Psoas muscle (tissue), 8 donors: ENCODE results near the gene C19orf73. TPM values are rescaled to one million over a fixed set of nuclear protein-coding genes. Genes with fewer than 3 reads are reported as not detected.
A peak's percentile ranks its signal among the peaks of the same experiment; 100 is the strongest.

Source experiments
- ATAC-seq, 4 donors: fragments of 200-7000 bp; cut with Tn5 transposase; one replicate each; pipeline ENCODE4 v1.9.1; 2020; ENCODE audit warnings: moderate library complexity in 3 of 4, mild to moderate bottlenecking in 2 of 4
- DNase-seq, 2 donors: peaks; one replicate each; pipeline ENCODE4 v3.0.0-alpha.2; 2020
- H3K27ac ChIP-seq: fragments of 200-600 bp; one replicate; pipeline ENCODE4 v1.8.0; 2022
- H3K27me3 ChIP-seq, 3 donors: fragments of 200-600 bp in 1 of 3; one replicate each; pipeline versions ENCODE4 v1.6.1 to v1.8.0; 2013 to 2022; ENCODE audit warnings: low read length in 2 of 3, mild to moderate bottlenecking in 2 of 3, moderate library complexity in 1 of 3; ENCODE audit not compliant: insufficient read depth in 3 of 3
- H3K36me3 ChIP-seq, 2 donors: fragments of 200-600 bp in 1 of 2; one replicate each; pipeline versions ENCODE4 v1.6.1 to v1.8.0; 2013 to 2022; ENCODE audit warnings: low read depth in 1 of 2, mild to moderate bottlenecking in 1 of 2, moderate library complexity in 1 of 2; ENCODE audit not compliant: insufficient read depth in 1 of 2
- H3K4me1 ChIP-seq: fragments of 200-600 bp; one replicate; pipeline ENCODE4 v1.8.0; 2022
- H3K4me3 ChIP-seq: fragments of 200-600 bp; one replicate; pipeline ENCODE4 v1.8.0; 2022; ENCODE audit warnings: mild to moderate bottlenecking
- H3K9me3 ChIP-seq: fragments of 200-600 bp; one replicate; pipeline ENCODE4 v1.8.0; 2022
- WGBS, 3 donors: extraction: QIAGEN DNeasy Blood & Tissue Kit; methylation state at CpG; one replicate each; pipeline versions ENCODE4 v1.1.6 to v1.1.7; 2013; 5-methylcytosine and 5-hydroxymethylcytosine counted together
- intact Hi-C, 2 donors: fragments of 100-400 bp; cut with DNase I; formaldehyde crosslinking; loops; one replicate each; pipeline versions ENCODE4 v1.11.0 to v1.14.2; 2022
- polyA plus RNA-seq, 3 donors: library from polyadenylated mRNA; stranded (reverse); fragments of 200-250 nt; gene quantifications; one replicate each; pipeline ENCODE4 v1.2.3, GENCODE V29; 2013
- total RNA-seq, 4 donors: library from RNA; stranded (reverse); fragmentation: NEBNext Ultra II Directional in 2 of 4; extraction: Animal tissue kit (Norgen Biotek cat#: 25700) in 2 of 4; gene quantifications; one replicate each; pipeline versions ENCODE4 v1.2.1 to v1.2.4, GENCODE V29; 2021 to 2023
- TF ChIP-seq, protein P1 (sequence below): fragments of 200-600 bp; IDR thresholded peaks from one replicate; pipeline ENCODE4 v1.8.0; 2022; ENCODE audit warnings: antibody characterized with exemption
- donor health status: healthy with polysubstance abuse.
- donor health status: DM: no; HTN: no; CAD: no; lungs with moderate emphysema.
- donor health status: Bipolar disorder and iron deficiency.
- donor health status: healthy.
- donor health status: DM: yes; HTN: yes; CAD: no.
- donor health status: DM: no; HTN: no; CAD: no.
- donor health status: DM: no; HTN: no; CAD: no.
- donor health status: DM: yes; HTN: yes; CAD: no.

The C19orf73 gene
- total and polyA plus RNA-seq, 7 donors: 0.54 to 1.9 (median 1.6) TPM

DNA sequence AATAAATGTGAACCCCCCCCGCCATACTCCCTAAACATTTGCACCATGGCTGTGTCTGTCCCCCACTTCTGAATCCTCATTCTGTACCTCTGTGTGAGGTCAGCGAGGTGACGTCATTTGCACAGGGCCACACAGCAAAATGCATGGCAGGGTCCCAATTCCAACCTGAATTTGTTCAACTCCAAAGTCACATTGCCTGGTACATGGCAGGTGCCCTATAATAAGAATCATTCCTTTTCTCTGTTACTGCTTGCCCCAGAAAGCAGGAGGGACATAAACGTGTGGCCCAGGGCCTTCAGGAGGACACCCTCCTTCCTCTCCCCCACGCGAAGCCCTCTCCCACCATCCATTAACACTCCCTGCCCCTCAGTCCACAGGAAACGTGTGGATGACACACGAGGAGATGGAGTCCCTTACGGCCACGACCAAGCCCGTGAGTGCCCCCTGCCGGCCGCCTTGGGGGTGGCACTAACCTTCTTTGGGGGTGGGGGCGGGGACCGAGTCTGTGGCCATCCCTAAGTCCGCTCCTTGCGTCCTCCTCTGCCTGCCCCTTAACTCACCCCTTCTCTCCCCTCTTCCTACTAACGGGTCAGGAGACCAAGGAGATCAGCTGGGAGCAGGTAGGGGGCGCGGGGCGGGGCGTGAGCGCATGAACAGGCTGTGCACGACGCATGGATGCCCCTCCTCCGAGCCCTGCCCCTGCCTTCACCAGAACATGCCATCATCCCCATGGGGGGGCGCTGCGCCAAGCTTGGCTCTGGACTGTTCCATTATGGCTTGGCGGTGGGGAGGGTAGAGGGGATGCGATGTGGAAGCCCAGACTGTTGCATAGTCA is 26.8 kb upstream of the C19orf73 start:
- intact Hi-C loops: loop anchor here in 1 of 2 donors (1.0 kb wide), 1 partner anchor 47 kb away; no protein-coding TSS in a partner anchor
- DNase-seq (peak; percentile 83 to 90), ATAC-seq (peak; percentile 35 to 44 (median 39))
- no peaks in the 10 kb centered on the region for H3K27me3 ChIP-seq
- peak overlapping the region; percentile 43 for H3K4me3 ChIP-seq
- H3K36me3 ChIP-seq: no peaks in the 10 kb centered on the region
- 6 to 9% (median 8%) methylated on average over 29 to 30 of the region's 30 CpGs for WGBS, 3 donors
- TF ChIP-seq, protein P1, sequence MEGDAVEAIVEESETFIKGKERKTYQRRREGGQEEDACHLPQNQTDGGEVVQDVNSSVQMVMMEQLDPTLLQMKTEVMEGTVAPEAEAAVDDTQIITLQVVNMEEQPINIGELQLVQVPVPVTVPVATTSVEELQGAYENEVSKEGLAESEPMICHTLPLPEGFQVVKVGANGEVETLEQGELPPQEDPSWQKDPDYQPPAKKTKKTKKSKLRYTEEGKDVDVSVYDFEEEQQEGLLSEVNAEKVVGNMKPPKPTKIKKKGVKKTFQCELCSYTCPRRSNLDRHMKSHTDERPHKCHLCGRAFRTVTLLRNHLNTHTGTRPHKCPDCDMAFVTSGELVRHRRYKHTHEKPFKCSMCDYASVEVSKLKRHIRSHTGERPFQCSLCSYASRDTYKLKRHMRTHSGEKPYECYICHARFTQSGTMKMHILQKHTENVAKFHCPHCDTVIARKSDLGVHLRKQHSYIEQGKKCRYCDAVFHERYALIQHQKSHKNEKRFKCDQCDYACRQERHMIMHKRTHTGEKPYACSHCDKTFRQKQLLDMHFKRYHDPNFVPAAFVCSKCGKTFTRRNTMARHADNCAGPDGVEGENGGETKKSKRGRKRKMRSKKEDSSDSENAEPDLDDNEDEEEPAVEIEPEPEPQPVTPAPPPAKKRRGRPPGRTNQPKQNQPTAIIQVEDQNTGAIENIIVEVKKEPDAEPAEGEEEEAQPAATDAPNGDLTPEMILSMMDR: peak; percentile 88
- no peaks in the 10 kb centered on the region for H3K9me3 ChIP-seq
- no peak overlapping the region for H3K27ac ChIP-seq
- H3K4me1 ChIP-seq: peaks cover 19% of the 10 kb centered on the region

DNA sequence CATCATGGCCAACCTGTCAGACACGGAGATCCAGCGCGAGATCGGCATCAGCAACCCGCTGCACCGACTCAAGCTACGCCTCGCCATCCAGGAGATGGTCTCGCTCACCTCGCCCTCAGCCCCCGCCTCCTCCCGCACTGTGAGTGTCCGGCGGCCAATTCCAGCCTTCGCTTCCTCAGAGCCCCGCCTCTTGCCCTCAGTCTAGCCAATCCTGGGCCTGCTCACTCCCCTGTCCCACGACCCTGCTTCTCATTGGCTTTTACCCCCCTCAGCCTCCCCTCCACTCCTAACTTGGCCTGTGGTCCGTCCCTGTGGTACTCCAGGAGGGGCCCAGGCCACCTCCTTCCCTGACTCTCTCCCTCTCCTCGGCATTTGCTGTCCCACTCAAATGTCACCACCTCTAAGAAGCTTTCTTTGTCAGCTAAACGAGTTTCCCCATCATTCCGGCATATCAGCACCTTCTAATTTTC is 24.0 kb upstream of the C19orf73 start:
- intact Hi-C loops: loop anchor here in 1 of 2 donors (2.0 kb wide), 1 partner anchor 44 kb away; no protein-coding TSS in a partner anchor
- Histone ChIP-seq H3K4me1 (peaks cover 9% of the 10 kb centered on the region), H3K27ac (no peak overlapping the region), H3K9me3 (no peaks in the 10 kb centered on the region), H3K36me3 (no peaks in the 10 kb centered on the region), H3K4me3 (peak overlapping the region; percentile 67), H3K27me3 (no peaks in the 10 kb centered on the region)
- TF ChIP-seq, protein P1: no peak
- DNase-seq: peak; percentile 86 to 93
- 2 to 3% (median 3%) methylated on average over 20 to 21 of the region's 21 CpGs for WGBS, 3 donors
- ATAC-seq: peak; percentile 95 to 99 (median 96)

DNA sequence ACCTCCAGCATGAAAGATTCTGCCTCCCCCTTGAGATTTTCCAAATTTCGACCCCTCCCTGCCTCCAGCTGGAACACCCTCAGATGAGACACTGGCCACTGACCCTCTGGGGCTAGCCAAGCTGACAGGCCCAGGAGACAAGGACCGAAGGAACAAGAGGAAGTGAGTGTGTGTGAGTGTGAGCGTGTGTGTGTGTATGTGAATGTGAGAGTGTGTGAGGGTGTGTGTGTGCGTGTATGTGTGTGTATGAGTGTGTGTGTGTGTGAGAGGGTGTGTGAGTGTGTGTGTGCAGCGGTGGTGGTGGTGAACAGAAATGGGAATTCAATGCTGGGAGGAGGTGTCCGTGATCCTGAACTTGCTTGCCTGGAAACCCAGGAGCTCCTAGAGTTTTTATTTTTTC is 22.4 kb upstream of the C19orf73 start:
- DNase-seq (no peak), ATAC-seq (no peak)
- Histone ChIP-seq H3K36me3 (no peaks in the 10 kb centered on the region), H3K9me3 (no peaks in the 10 kb centered on the region), H3K27ac (no peak overlapping the region), H3K4me3 (no peak overlapping the region), H3K4me1 (peaks cover 9% of the 10 kb centered on the region), H3K27me3 (no peaks in the 10 kb centered on the region)
- WGBS, 3 donors: 78 to 87% (median 79%) methylated on average over 6 of the region's 6 CpGs
- TF ChIP-seq, protein P1: no peak
- intact Hi-C loops: no loop called here

DNA sequence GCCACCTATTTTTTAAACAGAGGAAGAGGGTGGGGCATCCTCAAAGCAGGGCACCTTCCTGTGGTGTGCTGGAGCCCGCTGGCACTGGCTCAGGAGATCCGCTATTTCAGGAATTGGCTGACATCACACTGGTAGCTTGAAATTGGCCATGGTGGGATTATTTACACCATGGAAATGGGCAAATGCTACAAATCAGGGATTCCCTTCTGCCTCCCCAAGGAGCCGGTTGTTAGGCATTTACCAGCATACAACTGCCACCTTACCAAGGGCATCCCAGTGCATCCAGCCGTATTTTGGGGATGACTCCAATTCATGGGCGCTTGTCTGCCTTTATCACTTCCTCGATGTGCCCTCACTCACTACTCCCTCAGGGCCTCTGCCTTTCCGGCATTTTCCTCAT is 22.0 kb upstream of the C19orf73 start:
- DNase-seq: no peak
- TF ChIP-seq, protein P1: no peak
- no peak for ATAC-seq

More for the DNA sequence above, 22.0 kb upstream of the C19orf73 start:
- Histone ChIP-seq H3K27me3 (no peaks in the 10 kb centered on the region), H3K9me3 (no peaks in the 10 kb centered on the region), H3K4me1 (peaks cover 7% of the 10 kb centered on the region), H3K27ac (no peak overlapping the region), H3K4me3 (no peak overlapping the region), H3K36me3 (no peaks in the 10 kb centered on the region)
- intact Hi-C loops: no loop called here
- 55 to 64% (median 64%) methylated on average over 7 of the region's 7 CpGs for WGBS, 3 donors
